Midbrain (tissue), 1 donor: ENCODE results near the gene ZSWIM8.
"Not testable (repeated sequence)": the region's sequence is repeated elsewhere in the genome, so short reads cannot be mapped to it uniquely, and the experiment has no call there.

Experiments
- DNase-seq: peaks from one replicate; lab custom pipeline; 2025; lab: John Stamatoyannopoulos, UW

ZSWIM8 gene

DNA sequence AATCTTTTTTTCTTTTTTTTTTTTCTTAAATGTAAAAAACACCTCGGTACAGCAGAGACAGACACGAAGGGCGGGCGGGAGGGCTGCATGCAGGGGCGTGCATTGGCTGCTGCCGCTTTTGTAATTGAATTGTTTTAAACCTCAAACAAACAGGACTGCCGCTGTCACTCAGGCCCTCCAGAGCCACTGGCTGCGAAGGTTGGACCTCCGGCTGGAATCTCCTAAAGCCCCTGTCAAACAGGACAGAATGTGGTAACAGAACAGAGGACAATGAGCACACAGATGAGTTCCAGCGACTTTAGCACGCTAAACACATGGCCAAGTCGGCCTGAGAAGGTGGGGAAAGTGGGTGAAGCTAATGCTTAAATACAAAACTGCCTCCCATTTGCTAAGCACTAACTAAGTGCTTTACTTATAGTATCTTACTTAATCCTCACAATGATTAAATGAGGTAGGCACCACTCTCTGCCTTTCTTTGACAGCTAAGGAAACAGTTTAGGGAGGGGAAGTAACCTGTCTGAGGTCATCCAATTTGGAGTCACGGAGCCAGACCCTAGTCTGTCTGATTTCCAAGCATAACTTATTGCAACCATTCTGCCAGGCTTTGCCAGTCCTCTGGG lies 29.0 kb downstream of the ZSWIM8 start:
- DNase-seq: no peak

DNA sequence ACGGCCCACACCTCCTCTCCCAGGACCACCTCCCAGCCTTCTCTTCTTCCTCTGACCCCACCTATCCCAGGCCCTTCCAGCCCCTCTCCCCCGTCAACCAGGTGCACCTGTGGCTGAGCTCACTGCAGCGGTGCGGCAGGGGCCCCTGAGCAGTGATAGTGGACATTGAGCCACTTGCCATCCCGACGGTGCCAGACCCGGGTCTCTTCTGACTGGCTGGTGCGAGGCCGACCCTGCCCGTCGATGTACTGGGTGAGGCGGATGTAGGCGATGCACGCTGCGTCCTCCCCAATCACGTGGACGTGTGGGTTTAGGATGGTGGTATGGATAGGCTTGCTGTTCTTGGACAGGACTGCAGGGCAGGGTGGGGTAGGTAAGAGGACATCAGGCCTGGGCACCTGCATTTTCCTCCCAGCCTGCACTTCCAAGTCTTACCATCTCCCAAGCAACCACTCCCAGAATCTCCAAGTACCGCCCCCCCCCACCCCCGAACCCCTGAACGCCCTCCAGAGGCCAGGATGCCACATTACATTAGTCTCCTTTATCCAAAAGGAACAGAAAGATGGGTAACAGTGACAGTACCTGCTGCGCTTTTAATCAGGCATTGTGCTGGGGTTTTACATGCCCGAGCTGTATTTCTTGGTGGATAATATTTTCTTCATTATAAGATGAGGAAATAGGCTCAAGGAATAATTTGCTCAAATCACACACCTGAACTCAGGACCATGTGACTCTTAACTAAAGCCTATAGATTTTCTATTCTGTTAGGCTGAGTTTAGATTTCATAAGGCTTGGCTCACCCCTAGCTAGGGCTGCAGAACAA lies 29.7 kb downstream of the ZSWIM8 start:
- no peak for DNase-seq

DNA sequence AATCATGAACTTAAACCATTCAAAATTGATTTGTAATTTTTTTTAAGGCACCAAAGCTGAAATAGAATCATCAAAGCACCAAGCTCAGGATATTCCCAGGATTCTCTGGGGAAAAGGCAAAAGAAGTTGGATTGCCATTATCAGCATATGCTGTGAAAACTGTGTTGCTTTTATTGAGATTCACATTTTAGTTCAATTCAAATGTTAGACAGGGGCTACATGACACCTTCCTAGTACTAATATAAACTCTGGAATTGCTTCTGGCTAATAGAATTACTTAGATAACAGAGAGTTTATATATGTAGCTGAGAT lies 30.3 kb downstream of the ZSWIM8 start:
- DNase-seq: no peak

DNA sequence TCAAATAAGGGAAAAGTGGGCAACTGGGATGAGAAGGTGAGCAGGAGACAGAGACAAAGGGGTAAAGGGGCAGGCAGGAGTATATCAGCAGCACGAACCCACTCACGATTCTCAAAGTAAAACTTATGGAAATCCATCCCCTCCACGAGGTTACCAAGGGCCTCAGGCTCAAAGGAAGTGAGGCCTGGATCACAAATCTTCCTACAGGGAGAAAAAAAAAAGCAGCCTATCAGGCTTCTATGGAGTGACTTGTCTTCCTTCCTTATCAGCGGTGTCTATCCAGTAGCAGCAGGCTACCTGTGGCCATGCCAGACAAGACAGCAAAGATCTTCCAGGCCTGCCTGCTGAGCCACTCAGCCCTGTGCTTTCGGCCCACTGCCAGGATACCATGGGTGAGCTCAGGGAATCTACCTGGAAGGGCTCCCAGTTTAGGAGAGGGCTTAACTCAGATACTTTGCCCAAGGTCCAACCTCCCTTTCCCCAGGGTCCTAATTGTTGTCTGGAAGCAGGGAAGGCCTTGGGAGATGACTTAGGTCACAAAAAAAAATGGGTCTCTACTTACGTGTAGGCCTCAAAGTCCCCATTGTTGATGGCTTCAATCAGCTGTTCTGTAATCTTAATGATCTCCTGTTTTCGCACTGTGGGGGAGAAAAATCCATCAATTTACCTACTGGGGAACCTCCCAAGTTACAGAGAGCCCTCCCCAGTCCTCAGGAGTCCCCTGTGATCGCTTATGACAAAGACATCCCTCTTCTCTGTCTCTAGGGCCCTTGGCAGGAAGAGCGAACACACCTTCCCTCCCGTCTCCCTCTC lies 31.7 kb downstream of the ZSWIM8 start:
- DNase-seq: no peak

DNA sequence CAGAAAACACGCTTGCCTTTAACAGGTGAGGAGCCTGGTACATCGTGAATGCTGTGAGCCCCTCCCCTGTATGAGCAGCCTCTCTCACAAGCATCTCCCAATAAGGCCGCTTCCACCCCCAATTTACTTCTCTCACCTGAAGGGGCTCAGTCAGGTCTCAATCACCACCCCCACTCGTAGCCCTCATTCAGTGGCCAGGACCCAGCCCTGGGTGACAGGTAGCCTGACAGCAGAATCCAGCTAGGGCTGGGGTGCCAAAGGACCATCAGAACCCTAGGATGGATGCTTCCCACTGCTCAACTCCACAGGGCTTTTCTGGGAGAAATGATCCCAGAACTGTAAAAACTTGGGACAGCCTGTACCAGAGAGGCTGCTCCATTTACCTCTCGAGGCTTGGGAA lies 32.4 kb downstream of the ZSWIM8 start:
- DNase-seq: no peak

DNA sequence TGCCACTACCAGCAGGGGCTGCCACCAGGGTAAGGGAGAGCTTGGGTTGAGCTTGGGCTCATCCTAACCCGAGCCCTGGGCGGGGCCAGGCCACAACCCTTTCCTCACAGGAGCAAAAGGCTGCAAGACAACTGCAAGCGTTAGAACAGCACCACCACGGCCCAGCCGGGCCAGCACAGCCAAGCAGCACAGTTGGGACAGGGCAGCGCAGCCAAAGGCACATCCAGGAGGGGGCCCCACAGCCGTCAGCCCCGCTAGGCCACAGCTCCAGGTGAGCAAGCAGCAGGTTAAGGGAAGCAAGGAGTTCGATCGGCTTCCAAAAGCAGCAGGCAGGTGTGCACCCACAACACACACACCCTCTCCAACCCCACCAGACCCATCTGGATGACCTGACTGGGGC lies 33.0 kb downstream of the ZSWIM8 start:
- DNase-seq: no peak

DNA sequence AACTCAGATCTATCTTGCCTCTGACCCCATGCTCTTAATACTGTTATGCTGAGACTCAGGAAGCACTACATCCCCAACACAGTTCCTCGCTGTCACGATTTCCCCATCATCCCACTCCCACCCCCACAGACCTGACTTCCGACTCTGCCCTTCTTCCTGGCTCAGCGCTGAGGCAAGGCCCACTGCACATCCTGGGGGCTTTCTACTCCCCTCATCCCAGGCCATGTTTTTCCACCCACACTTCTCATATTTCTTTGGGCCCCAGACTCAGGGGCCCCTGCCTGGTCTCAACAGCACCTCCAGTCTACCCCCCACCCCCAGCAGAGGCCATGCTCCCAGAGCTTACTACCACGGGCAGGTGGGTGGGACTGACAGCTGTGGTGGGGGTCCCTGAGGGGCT lies 33.7 kb downstream of the ZSWIM8 start:
- DNase-seq: no peak

DNA sequence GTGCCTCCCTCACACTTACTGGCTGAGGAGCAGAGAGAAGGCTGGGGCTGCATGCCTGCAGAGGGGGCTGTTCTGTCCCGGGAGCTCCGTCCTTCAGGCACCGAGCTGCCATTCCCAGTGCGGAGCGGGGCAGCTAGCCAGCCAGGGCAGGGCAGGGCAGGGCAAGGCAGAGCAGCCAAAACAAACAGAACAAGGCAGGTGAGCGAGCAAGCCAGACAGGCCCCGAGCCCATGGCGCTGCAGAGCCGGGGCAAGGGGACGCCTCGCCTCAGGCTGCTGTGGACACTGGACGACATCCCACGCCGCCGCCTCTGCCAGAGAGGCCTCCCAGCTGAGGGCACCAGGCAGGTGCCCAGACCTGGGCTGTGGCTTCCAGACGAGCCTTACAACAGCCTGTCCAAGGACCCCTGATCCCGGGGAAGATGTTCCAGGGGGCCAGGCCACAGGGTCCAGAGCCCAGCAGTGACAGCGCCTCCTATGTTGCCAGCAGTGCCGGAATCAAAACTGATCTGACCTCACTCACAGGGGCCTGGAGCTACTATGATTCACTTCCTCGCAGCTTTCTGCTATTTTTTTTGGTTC lies 34.2 kb downstream of the ZSWIM8 start:
- DNase-seq: no peak

DNA sequence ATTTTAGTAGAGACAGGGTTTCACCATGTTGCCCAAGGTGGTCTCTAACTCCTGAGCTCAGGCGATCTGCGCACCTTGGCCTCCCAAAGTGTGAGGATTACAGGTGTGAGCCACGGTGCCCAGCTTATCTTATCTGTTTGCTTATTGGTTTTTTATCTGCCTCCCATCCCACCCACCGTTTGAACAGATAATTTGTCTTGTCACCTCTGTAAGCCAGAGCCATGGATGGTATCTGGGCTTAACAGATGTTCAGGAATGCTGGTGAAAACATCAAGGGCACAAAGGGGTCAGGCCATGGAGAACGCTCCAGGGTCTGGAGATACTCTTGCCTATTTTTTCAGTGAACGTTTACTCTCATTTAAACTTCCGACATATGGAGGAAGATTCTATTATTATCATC lies 38.0 kb downstream of the ZSWIM8 start:
- no peak for DNase-seq

DNA sequence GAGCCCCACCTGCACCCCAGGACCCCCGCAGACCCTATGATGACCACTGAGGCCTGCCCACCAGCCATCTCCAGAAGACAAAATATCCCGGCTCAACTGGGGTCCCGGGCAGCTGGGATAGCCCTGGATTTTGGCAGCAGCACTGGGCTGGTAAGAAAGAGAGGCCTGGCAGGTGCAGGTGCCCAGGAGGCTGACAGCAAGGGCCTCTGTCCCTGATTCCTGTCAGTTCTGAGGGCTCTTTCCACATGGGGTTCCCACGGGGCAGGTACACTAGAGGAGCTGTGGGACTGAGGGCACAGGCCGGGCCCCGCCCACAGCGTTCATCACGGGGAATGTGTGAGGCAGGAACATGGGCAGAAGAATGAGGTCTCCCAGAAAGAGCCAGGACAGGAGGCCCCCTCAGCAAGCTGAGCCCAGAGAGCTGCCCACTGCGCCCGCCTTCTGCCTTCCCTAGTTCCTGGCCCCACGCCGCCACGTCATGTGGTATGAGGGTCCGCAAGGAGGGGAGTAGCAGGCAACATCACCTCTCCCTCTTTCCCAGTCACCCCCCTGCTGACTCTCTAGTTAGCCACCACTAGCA lies 38.8 kb downstream of the ZSWIM8 start:
- DNase-seq: no peak

DNA sequence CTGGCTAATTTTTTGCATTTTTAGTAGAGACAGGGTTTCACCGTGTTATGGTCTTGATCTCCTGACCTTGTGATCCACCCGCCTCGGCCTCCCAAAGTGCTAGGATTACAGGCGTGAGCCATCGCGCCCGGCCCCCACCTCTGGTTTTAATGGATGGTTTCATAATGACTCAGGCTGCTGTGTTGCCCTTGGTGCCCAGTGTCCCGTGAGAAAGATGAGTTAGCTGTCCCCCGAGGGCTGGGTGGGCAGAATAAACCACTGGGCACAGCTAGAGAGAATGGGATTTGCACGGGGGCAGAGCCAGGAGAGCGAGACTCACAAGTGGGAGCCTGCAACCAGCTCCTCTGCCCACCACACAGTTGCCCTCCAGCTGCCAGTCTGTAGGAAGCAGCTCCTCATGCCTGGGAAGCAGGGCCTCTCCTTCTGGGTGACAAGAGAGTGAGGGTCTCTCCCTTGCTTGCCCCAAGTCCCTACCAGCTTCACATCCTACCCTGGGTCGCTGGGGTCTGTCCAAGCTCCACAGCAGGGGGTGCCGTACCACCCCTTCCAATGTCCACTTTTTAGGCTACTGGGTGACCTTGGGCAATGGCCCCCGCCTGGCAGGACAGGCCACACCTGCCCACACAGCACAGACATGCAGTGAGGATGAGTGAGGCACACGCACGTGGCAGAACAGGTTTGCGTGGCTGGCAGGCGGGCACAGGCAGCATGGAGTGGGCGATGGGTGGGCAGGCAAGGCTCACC lies 42.1 kb downstream of the ZSWIM8 start:
- DNase-seq: no peak

DNA sequence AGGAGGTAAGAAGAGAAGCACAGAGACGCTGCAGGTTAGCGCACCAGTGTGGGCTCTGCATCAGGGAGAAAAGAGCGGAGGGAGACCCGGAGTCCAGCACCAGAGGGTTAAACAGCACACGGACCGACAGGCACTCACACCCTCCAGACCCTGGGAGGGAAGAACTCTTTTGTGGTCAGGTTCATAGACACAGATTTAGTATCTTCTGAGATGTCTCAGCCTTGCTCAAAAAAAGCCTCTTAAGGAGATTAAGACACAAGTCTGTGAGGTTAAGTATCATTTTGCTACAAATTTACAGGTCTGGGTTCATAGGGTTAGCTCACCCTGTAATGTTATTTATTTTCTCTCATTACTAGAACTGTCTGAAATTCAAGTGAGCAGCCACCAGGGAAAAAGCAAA lies 42.8 kb downstream of the ZSWIM8 start:
- no peak for DNase-seq

DNA sequence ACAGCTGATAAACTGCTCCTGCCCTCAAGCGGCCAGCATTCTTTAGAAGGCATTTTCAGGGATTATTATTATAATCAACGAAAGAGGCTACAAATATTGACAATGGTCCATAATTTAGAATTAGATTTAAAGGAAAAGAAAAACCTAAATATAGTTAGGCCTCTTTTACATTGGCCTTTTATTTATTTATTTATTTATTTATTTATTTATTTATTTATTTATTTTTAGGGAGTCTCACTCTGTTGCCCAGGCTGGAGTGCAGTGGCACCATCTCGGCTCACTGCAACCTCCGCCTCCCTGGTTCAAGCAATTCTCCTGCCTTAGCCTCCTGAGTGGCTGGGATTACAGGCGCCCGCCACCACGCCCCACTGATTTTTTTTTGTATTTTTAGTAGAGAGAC lies 43.7 kb downstream of the ZSWIM8 start:
- not testable (repeated sequence) for DNase-seq

DNA sequence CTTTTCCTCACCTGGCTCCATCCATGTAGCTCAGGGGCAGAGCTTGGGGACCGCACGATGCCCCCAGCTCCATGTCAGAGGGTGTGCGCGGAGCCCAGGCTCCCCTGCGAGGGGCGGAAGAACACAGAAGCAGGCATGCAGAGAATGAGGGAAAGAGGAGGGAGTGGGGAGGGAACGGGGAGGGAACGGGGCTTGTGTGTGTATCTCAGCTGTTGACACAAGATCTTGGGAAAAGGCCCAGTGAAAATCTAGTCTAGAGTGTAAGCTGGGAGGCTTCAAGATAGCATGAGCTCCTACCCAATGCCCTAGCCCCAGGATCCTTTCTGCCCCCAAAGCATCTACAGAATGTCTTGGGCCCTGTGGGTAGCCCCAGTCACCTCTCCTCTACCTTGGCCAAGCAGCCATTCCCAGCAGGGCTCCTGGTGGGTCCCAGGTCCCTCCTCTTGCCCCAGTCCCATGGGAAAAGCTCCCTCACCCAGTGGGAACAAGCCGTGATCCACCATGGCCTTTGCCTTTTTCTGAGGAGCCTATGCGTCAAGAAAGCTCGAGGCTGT lies 51.1 kb downstream of the ZSWIM8 start:
- DNase-seq: no peak

DNA sequence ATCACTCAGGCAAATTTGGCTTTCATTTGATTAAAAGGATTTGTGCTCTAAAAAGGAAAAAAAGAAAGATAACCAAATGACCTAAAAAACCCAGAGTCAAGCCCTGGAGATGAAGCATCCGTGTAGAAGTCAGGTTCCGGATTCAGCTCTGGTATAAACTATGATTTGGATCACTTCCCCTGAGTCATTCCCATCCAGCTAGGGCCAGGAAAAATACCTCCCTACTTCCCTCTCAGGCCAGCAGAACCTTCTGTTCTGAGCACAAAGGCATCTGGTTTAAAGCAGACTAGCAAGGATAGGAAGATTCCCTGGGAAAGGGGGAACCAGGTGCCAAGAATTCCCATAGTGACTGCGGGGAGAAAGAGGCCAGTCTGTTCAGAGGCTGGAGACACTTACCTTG lies 51.7 kb downstream of the ZSWIM8 start:
- no peak for DNase-seq

DNA sequence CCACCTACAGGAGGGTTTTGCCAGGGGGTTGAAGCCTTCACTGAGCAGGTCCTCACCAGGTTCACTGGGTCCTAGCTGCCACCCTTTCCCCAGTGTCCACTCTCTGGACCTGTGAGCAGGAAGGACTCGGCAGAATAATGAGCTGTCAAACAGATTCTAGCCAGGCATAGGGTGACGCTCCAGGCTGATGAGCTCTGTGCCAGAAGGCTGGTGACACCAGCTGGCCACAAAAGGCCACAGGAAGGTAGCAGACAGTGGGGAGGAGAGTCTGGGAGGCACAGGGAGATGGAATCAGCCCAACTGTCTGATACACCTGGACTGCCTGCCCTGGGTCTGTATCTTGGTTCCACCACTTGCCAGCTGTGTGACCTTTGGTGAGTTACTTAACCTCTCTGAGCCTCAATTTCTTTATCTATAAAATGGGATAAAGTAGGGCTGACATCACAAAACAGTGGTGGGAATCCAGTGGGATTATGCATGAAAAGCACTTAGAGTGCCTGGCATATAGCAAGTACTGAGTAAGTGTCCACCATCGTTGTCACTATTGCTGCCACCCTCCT lies 52.7 kb downstream of the ZSWIM8 start:
- no peak for DNase-seq

DNA sequence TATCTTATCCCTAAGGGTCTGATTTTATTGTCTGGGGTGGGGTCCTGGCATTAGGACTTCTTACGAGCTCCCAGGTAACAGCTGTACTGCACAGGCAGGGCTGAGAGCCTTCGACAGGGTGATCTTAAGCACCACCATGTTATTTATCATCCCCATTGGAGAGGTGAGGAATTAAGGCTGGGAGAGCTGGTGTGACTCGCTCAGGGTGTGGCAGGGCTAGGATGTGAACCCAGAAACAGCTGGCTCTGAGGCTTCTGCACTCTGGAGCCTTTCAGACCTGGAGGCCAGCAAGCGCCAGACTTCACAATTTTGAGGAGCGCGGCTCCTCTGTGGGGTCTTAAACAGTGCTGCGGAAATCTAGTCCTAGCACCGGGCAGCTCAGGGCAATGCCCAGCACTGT lies 53.4 kb downstream of the ZSWIM8 start:
- no peak for DNase-seq

DNA sequence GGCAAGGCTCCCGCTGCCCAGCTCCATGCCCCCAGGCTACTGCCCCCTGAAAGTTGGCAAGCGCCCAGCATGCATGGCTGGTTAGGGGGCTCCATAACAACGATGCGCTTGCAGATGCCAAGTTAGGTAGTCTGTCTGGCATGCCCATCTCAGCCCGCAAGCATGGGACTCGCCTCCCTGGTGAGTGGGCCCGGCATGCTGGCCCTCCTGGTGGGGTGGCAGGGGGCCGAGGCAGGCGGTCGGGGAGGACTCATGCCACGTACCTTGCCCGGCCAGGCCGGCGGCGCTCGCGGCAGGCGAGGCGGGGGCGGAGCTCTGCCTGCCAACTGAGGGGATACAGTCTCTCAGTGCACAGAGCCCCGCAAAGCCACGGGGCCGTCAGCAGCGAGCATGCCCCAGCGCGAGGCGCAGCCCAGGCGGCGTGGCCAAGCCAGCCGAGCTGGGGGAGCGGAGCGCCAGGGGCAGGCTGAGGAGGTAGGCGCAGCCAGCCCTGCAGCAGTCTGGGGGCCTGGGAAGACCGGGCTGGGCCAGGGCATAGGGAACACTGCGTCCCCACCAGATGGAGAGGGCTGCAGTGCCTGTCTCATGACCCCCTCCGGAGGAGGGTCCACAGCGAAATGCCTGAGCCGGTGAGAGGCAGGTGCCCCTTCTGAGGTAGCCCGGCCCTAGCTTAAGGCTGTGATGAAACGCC lies 54.0 kb downstream of the ZSWIM8 start:
- DNase-seq: no peak

DNA sequence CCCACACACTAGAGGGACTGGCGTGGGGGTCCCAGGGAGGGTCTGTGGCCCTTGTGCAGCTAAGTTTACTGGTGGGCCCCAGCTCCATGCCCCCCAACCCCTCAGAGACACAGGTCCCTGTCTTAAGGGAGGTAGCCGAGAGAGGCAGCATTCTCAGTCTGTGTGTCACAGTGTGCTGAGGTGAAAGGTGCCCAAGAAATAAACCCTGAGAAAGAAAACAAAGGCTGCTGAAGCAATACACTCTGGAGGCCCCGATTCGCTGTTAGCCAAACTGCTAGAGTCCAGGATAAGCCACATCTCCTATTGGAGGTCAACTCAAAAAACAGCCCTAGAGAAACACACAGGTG lies 54.6 kb downstream of the ZSWIM8 start:
- DNase-seq: no peak

DNA sequence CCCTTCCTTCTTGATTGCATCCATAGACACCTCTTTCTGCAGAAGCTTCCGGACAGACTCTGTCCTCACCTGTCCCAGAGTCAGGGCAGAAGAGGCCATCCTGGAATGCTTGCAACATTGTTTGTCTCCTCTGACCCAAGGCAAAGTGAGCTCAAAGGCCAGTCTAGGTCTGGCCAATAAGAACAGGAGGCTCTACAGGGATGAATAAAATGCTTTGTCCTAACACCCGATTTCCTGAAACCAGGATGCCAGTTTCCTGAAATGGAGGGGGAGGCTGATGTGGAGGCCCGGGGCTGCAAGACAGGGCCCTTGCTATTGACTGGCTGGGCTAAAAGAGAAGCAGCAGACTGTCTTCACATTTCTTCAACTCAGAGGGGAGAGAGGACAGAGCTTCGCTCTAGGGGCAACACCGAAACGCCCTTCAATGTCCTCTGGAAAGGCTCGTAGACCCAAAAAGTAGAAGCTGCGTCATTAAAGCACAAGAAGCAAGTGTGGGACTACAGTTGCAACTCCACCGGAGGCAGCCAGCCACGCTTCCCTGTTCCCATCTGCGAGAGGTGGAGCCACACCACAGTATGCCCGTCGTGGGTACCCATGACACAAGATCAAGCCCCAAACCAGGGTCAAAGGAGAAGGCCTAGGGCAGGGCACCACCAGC lies 55.1 kb downstream of the ZSWIM8 start:
- no peak for DNase-seq
